H9 (cell line): ENCODE results near the gene USP14. TPM values are rescaled to one million over a fixed set of nuclear protein-coding genes. Genes with fewer than 3 reads are reported as not detected.

ENCODE experiments used
- DNase-seq: peaks from one replicate; pipeline ENCODE4 v3.0.0-alpha.2; 2017
- H2AFZ ChIP-seq: one replicate; pipeline ENCODE4 v1.6.1; 2013; ENCODE audit warnings: mild to moderate bottlenecking, low read length, control low read depth, moderate library complexity
- H2AK5ac ChIP-seq: 2 replicates; pipeline ENCODE4 v1.6.1; 2013; ENCODE audit warnings: low read length, control low read depth, mixed read lengths; ENCODE audit not compliant: insufficient read length
- H2BK120ac ChIP-seq: one replicate; pipeline ENCODE4 v1.6.1; 2013; ENCODE audit warnings: low read depth, mild to moderate bottlenecking, low read length, control low read depth, inconsistent platforms; ENCODE audit not compliant: poor library complexity, severe bottlenecking
- H2BK12ac ChIP-seq: 2 replicates; pipeline ENCODE4 v1.6.1; 2013; ENCODE audit warnings: low read length, control low read depth, mixed read lengths, low read depth; ENCODE audit not compliant: insufficient read length
- H2BK15ac ChIP-seq: 2 replicates; pipeline ENCODE4 v1.6.1; 2013; ENCODE audit warnings: low read depth, low read length, control low read depth
- H2BK20ac ChIP-seq: one replicate; pipeline ENCODE4 v1.6.1; 2013; ENCODE audit warnings: low read depth, mild to moderate bottlenecking, low read length, control low read depth, inconsistent platforms; ENCODE audit not compliant: poor library complexity, severe bottlenecking
- H2BK5ac ChIP-seq: 2 replicates; pipeline ENCODE4 v1.6.1; 2013; ENCODE audit warnings: low read length, control low read depth, mixed read lengths; ENCODE audit not compliant: insufficient read length
- H3K14ac ChIP-seq: 2 replicates; pipeline ENCODE4 v1.6.1; 2013; ENCODE audit warnings: low read length, control low read depth; ENCODE audit not compliant: insufficient read depth
- H3K18ac ChIP-seq: 2 replicates; pipeline ENCODE4 v1.6.1; 2013; ENCODE audit warnings: low read depth, mild to moderate bottlenecking, mixed read lengths, low read length, control low read depth; ENCODE audit not compliant: insufficient read length
- H3K23ac ChIP-seq: 2 replicates; pipeline ENCODE4 v1.6.1; 2013; ENCODE audit warnings: low read length, control low read depth, mixed read lengths, low read depth; ENCODE audit not compliant: insufficient read length
- H3K23me2 ChIP-seq: 2 replicates; pipeline ENCODE4 v1.6.1; 2013; ENCODE audit warnings: low read depth, mild to moderate bottlenecking, mixed read lengths, low read length, control low read depth; ENCODE audit not compliant: insufficient read length, poor library complexity, severe bottlenecking
- H3K27ac ChIP-seq: 2 replicates; pipeline ENCODE4 v1.5.1; 2013; ENCODE audit warnings: low read length, control low read depth, mixed read lengths, low read depth; ENCODE audit not compliant: insufficient read length
- H3K27me3 ChIP-seq: 2 replicates; pipeline ENCODE4 v1.6.1; 2013; ENCODE audit warnings: low read length, control low read depth, inconsistent platforms; ENCODE audit not compliant: insufficient read depth
- H3K4ac ChIP-seq: 2 replicates; pipeline ENCODE4 v1.6.1; 2013; ENCODE audit warnings: low read depth, mild to moderate bottlenecking, control low read depth, inconsistent platforms, low read length, moderate library complexity
- H3K4me1 ChIP-seq: 2 replicates; pipeline ENCODE4 v1.6.1; 2013; ENCODE audit warnings: low read length, control low read depth, inconsistent platforms; ENCODE audit not compliant: insufficient read depth
- H3K4me2 ChIP-seq: 2 replicates; pipeline ENCODE4 v1.6.1; 2013; ENCODE audit warnings: low read length, control low read depth, mixed read lengths; ENCODE audit not compliant: insufficient read length, insufficient read depth
- H3K56ac ChIP-seq: 2 replicates; pipeline ENCODE4 v1.6.1; 2013; ENCODE audit warnings: low read depth, mild to moderate bottlenecking, mixed read lengths, low read length, control low read depth; ENCODE audit not compliant: insufficient read length
- H3K79me1 ChIP-seq: 2 replicates; pipeline ENCODE4 v1.6.1; 2013; ENCODE audit warnings: low read depth, mild to moderate bottlenecking, moderate library complexity, low read length, control low read depth, inconsistent platforms; ENCODE audit not compliant: insufficient read depth, poor library complexity, severe bottlenecking
- H3K79me2 ChIP-seq: 2 replicates; pipeline ENCODE4 v1.6.1; 2013; ENCODE audit warnings: low read length, control low read depth, inconsistent platforms; ENCODE audit not compliant: insufficient read depth
- H3K9ac ChIP-seq: 2 replicates; pipeline ENCODE4 v1.6.1; 2013; ENCODE audit warnings: low read length, control low read depth, mixed read lengths; ENCODE audit not compliant: insufficient read length; ENCODE audit errors: extremely low read depth
- H3K9me3 ChIP-seq: one replicate; pipeline ENCODE4 v1.6.1; 2013; ENCODE audit warnings: low read depth, low read length, inconsistent platforms; ENCODE audit not compliant: control insufficient read depth
- H3T11ph ChIP-seq: one replicate; pipeline ENCODE4 v1.6.1; 2013; ENCODE audit warnings: mild to moderate bottlenecking, low read length, control low read depth, inconsistent platforms
- H4K20me1 ChIP-seq: one replicate; pipeline ENCODE4 v1.6.1; 2013; ENCODE audit not compliant: control insufficient read depth, insufficient read length, insufficient read depth
- H4K5ac ChIP-seq: 2 replicates; pipeline ENCODE4 v1.6.1; 2013; ENCODE audit warnings: low read depth, mild to moderate bottlenecking, mixed read lengths, low read length, control low read depth; ENCODE audit not compliant: insufficient read length
- H4K8ac ChIP-seq: replicated peaks from 2 replicates; pipeline ENCODE4 v1.6.1; 2013; ENCODE audit warnings: low read length, control low read depth, mixed read lengths, low read depth; ENCODE audit not compliant: insufficient read length
- H4K91ac ChIP-seq: 2 replicates; pipeline ENCODE4 v1.6.1; 2013; ENCODE audit warnings: low read depth, mild to moderate bottlenecking, moderate library complexity, mixed read lengths, low read length, control low read depth; ENCODE audit not compliant: insufficient read length
- H3K27ac Mint-ChIP-seq, 3 experiments: 2 replicates in 2 of 3; 3 replicates in 1 of 3; pipeline ENCODE4 v1.8.0; 2020 to 2021; ENCODE audit warnings: mixed read lengths in 3 of 3, mild to moderate bottlenecking in 1 of 3, moderate library complexity in 1 of 3
- H3K27me3 Mint-ChIP-seq: 2 replicates; pipeline ENCODE4 v1.8.0; 2021; ENCODE audit warnings: low read depth, mild to moderate bottlenecking, moderate library complexity, mixed read lengths
- H3K36me3 Mint-ChIP-seq, 3 experiments: 2 replicates in 2 of 3; 3 replicates in 1 of 3; pipeline ENCODE4 v1.8.0; 2020 to 2021; ENCODE audit warnings: low read depth in 3 of 3, mixed read lengths in 3 of 3; ENCODE audit not compliant: insufficient read depth in 1 of 3
- H3K4me1 Mint-ChIP-seq, 2 experiments: 2 replicates each; pipeline ENCODE4 v1.8.0; 2020; ENCODE audit warnings: mixed read lengths in 2 of 2
- H3K4me3 Mint-ChIP-seq, 2 experiments: 2 replicates in 1 of 2; 3 replicates in 1 of 2; pipeline ENCODE4 v1.8.0; 2020 to 2021; ENCODE audit warnings: mild to moderate bottlenecking in 2 of 2, mixed read lengths in 2 of 2, moderate library complexity in 1 of 2
- H3K9me3 Mint-ChIP-seq, 2 experiments: 2 replicates in 1 of 2; 3 replicates in 1 of 2; pipeline ENCODE4 v1.8.0; 2020; ENCODE audit warnings: mild to moderate bottlenecking in 2 of 2, mixed read lengths in 2 of 2, moderate library complexity in 1 of 2
- WGBS: extraction: QIAGEN DNeasy Blood & Tissue Kit; methylation state at CpG from one replicate; pipeline ENCODE4 v1.1.7; 2013; ENCODE audit warnings: missing lambda C conversion rate, low lambda C conversion rate, mixed read lengths; ENCODE audit not compliant: insufficient read length; ENCODE audit errors: extremely low coverage; 5-methylcytosine and 5-hydroxymethylcytosine counted together
- total RNA-seq: library from RNA; stranded (reverse); gene quantifications from 2 replicates; pipeline ENCODE4 v1.2.1, GENCODE V29; 2021
- TF ChIP-seq, protein P1 (sequence below): fragments of 200-600 bp; sonication (generic); conservative IDR thresholded peaks from 3 replicates; pipeline ENCODE4 v1.8.0; 2021; ENCODE audit warnings: antibody characterized with exemption, mild to moderate bottlenecking

USP14 gene
- total RNA-seq, 1 experiment from 2014 or later: 92.1 TPM

DNA sequence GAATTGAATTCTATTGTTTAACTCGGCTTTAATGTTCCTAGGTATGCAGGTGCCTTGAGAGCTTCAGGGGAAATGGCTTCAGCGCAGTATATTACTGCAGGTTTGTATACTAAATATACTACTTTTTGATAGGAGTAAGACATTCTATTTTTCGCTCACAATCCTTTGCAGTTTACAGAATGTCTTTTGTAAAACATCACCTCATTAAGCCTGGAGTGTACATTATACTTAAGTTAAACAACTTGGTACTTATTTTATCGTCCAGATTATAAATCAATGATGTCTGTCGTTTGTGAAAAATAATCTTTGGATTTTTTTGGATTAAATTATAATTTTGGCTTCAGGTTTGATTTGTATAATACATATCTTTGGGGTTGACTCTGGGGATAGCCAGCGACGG lies 34.4 kb downstream of the USP14 start:
- H4K91ac ChIP-seq: no peak overlapping the region
- H3K79me1 ChIP-seq: no peaks in the 10 kb centered on the region
- H3K23me2 ChIP-seq: no peaks in the 10 kb centered on the region
- no peak for DNase-seq
- TF ChIP-seq, protein P1, sequence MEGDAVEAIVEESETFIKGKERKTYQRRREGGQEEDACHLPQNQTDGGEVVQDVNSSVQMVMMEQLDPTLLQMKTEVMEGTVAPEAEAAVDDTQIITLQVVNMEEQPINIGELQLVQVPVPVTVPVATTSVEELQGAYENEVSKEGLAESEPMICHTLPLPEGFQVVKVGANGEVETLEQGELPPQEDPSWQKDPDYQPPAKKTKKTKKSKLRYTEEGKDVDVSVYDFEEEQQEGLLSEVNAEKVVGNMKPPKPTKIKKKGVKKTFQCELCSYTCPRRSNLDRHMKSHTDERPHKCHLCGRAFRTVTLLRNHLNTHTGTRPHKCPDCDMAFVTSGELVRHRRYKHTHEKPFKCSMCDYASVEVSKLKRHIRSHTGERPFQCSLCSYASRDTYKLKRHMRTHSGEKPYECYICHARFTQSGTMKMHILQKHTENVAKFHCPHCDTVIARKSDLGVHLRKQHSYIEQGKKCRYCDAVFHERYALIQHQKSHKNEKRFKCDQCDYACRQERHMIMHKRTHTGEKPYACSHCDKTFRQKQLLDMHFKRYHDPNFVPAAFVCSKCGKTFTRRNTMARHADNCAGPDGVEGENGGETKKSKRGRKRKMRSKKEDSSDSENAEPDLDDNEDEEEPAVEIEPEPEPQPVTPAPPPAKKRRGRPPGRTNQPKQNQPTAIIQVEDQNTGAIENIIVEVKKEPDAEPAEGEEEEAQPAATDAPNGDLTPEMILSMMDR: no peak
- H3K9ac ChIP-seq: no peak overlapping the region
- H3T11ph ChIP-seq: no peak overlapping the region
- no peak overlapping the region for H3K27ac ChIP-seq
- no peaks in the 10 kb centered on the region for H3K9me3 ChIP-seq
- H2AFZ ChIP-seq: no peak overlapping the region
- no peak overlapping the region for H2BK120ac ChIP-seq
- no peak overlapping the region for H3K18ac ChIP-seq
- H4K20me1 ChIP-seq: no peaks in the 10 kb centered on the region
- no peaks in the 10 kb centered on the region for H3K4me1 ChIP-seq
- H3K56ac ChIP-seq: no peak overlapping the region
- H3K4me2 ChIP-seq: no peak overlapping the region
- Mint-ChIP-seq H3K9me3 (no peaks in the 10 kb centered on the region), H3K4me1 (peaks cover 0 to 6% of the 10 kb centered on the region in 2 experiments; a peak in 2 of 4 replicates), H3K27me3 (no peaks in the 10 kb centered on the region), H3K27ac (no peak overlapping the region), H3K36me3 (peaks cover 6 to 21% (median 19%) of the 10 kb centered on the region in 3 experiments; a peak in 5 of 7 replicates), H3K4me3 (no peak overlapping the region)
- H3K14ac ChIP-seq: no peak overlapping the region
- no peaks in the 10 kb centered on the region for H3K27me3 ChIP-seq
- no peaks in the 10 kb centered on the region; the same call in 1 of the 2 replicates for H3K79me2 ChIP-seq
- no peak overlapping the region for H4K5ac ChIP-seq
- H2AK5ac ChIP-seq: no peak overlapping the region
- no CpG with 5 or more reads among the region's 7 CpGs for WGBS
- H2BK15ac ChIP-seq: no peak overlapping the region
- no peak overlapping the region for H3K23ac ChIP-seq
- H2BK5ac ChIP-seq: no peak overlapping the region
- H3K4ac ChIP-seq: no peak overlapping the region
- no peak overlapping the region for H2BK20ac ChIP-seq
- no peak overlapping the region for H2BK12ac ChIP-seq
- H4K8ac ChIP-seq: no peak overlapping the region
